GM21529 (cell line): Measurements from ENCODE around the gene HPCAL1.
"Not testable (repeated sequence)": the region's sequence is repeated elsewhere in the genome, so short reads cannot be mapped to it uniquely, and the experiment has no call there.

ENCODE experiments used
- ATAC-seq: cut with Tn5 transposase; IDR thresholded peaks from one replicate; pipeline ENCODE4 v1.9.1; 2021; ENCODE audit not compliant: unreplicated experiment

The HPCAL1 gene

DNA sequence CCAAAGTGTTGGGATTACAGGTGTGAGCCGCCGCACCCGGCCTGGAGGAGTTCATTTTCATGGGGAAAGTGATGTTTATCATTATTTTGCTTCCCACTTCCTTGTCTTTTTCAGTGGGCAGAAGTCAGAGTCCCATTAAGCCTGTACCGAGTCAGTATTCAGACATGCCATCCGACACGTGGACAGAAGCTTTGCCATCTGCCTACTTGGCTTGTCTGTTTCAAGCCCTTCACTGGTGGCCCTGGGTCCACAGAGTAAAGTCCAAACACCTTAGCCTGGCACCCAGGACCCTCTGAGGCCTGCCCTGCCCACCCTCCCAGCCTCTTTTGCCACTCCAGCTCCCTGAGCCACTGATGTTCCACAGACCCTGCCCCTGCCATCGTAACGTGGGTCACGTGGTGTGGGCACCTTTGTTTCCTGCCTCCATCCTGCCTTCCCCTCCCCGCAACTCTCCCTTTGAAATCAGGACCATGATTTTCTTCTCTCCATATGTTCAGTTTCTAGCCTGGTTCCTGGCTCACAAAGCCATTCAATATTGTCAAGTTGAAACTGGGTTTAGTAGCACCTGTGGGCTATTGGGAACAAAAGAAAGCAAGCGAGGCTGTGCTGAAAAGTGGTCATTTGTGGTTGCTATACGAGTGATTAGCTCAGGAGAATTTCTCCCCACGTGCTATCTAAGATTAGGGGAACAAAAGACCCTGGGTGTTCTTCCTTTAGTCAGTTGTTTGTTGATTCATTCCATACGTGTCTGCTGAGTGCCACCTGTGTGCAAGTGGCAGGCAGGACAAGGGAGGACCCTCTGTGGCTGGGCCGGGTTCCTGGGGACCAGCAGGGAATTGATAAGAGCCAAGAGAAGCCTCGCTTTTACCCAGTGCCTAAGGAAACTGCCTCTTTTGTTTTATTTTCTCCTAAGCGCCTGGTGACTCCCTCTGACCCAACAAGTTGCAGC is 150.5 kb downstream of the HPCAL1 start:
- ATAC-seq: no peak

DNA sequence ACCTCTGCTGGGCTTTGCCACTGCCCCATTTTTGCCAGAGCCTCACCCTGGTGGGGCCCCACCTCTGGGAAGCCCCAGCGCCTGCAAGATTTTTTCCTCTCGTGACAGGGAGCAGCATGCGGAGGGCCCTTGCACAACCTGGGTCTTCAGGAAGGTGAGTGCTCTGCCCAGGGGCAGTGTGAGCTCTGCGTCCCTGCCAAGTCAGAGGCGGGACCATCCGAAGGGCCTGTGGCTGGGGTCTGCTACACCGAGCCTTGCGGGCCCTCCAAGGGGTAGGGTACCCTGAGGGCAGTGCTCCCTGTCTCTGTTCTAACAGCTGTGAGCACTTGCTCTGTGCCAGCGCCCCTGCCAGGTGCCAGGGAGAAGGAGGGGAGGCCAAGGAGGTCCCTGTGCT is 151.2 kb downstream of the HPCAL1 start:
- ATAC-seq: no peak

DNA sequence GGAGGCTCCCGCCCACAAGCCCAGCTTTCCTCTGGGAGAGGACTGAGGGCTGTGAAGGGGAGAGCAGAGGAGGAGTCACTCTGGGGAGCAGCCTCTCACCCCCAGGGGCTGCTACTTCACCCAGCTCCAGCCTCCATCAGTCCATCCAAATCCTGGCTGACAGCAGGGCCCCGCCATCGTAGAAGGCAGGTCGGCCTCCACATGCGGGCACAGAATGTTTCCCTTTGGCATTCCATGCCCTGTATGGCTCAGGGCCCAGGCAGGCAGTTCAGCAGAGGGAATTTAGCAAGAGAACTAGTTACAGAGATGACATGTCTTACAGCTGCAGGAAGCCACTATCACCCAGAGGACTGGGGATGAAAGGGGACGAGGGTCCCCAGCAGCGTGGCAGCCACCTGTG is 151.8 kb downstream of the HPCAL1 start:
- no peak for ATAC-seq

DNA sequence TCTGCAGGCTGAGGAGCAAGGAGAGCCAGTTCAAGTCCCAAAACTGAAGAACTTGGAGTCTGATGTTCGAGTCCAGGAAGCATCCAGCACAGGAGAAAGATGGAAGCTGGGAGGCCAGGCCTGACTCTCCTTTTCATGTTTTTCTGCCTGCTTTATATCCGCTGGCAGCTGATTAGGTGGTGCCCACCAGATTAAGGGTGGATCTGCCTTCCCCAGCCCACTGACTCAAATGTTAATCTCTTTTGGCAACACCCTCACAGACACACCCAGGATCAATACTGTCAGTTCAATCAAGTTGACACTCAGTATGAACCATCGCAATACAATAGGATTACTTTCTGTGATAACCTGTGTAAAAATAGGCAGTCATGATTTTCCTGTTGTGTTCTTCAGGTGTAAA is 154.5 kb downstream of the HPCAL1 start:
- ATAC-seq: not testable (repeated sequence)

DNA sequence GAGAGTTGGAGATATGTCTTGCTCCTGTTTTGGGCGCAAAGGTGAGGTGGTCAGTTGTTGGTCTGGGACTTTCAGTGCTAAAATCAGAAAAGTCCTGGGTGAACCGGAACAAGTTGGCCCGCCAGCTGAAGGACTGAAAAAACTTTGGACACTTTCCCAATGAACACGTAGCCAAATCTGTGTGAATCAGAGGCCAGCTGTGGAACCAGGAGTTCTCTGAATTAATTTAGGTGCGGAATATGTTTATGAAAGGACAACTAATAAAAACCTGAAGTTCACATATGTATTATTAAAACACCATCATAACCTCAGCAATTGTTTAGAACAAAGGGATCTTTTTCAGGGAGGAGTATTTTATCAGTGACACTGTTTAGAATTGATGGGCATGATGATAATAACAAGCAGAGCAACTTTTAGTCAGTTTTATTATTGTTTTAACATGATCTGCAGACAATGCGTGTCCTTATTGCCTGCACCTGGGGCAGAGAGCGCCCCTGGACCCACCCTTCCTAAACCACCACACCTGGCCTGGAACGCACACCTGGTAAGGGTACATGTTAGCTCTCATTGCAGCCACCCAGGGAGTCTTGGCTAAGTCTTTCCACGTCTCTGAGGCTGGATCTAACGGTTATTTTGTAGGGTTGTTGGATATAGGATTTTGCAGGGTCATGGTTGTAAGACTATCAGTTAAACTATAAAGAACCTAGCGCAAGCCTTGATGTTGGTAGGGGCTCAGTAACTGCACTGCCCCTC is 155.3 kb downstream of the HPCAL1 start:
- no peak for ATAC-seq

DNA sequence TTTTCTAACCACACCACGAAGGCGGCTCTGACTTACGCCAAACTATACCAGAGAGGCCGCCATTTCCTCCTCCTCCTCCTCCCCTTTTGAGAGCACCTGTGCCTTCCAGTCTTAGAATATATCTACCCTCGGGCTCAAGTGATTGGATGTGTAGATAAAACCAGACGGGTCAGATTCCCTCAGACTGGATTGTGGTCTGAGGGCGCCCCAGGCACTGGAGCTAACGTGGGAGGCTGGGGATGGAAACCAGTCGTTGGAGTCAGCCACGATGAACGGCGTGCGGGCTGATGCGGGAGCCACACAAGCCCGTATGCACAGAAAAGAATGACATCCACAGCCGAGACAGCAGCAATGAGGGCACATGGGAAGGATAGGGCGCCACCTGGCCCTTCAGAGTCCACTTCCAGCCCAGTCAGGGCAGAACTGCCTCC is 157.7 kb downstream of the HPCAL1 start:
- ATAC-seq: no peak

DNA sequence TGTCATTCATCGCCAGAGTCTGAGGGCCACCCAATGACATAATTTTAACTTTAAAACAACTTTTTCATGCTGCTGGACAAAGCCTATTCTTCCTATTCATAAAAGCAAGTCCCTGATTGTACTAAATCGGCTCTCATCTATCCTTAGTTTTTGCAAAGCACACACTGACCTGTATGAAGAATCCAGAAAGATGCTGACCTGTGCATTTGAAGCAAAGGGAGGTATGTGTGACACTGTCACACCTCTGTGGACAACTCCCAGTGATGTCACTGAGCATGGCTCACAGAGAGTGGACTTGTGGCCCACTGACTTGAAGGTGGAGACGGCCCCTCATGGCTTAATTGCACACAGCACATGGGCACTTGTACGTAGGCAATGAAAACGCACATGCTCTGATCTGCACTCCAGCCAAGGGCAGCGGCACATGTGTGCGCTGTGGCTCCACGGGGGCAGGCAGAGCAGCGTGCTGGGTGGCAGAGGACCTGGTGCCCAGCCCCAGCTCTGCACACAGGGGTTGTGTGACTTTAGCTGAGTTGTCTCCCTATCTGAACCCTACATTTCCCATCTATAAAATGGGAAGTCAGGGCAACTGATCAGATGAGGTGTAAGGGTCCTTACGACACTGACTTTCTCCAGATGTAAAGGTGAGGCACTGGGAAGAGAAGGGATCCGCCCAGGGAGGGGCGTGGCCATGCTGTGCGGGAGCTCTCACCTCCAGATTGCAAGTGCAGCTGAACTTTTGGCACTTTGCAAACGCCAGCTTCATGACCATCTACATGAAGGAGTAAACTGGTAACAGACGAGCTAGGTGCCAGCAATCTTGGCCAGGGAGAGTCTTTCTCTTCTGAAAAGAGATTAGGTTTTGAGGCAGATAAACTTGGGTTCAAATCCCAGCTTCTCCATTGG is 159.7 kb downstream of the HPCAL1 start:
- no peak for ATAC-seq

DNA sequence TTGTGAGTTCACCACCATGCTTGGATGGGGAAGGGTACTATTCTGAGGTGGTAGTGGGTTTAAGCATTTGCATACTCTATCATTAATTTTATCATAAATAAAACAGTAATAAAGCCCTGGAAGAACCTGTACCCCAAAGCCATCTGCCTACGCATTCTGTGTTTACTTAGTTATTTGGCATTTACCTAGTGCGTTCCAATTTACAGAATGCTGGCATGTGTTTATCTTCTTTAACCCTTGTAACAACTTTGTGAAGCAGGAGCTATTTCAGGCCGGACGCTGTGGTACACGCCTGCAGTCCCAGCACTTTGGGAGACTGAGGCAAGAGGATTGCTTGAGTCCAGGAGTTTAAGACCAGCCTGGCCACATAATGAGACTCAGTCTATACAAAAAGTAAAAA is 163.2 kb downstream of the HPCAL1 start:
- ATAC-seq: no peak

DNA sequence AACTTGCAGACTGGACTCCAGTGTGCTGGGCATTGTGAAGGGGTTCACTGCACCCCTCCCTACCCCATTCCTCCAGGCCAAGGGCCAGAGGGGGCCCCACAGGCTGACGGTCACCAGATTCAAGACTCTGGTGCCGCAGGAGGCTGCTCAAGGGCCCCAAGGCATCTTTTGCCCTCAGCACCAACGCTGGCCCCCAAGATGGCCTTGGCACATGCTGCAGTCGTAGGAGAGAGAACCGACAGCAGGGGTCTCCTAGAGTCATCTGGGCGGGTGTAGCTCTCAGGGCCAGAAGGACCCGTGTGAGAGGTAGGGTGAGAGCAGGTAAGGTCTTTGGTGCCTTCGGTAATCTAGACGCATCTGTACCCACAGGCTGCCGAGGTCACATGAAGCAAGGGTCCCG is 164.1 kb downstream of the HPCAL1 start:
- no peak for ATAC-seq

DNA sequence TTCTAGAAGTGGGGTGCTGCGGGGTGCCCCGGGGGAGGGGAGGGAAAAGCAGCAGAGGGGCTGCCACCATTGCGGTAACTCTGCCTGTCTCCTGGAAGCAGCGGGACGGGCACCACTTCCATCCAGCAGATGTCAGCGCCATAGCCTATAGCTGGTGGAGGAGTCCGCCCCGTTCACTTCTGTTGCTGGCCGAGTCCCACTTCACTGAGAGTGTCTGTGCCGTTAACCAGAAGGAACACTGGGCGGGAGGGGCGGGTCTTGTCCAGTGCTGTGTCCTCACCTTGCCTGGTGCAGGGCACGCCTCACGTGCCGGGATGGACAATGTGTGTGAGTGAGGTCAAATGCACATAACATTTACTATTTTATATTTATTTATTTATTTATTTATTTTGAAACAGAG is 164.7 kb downstream of the HPCAL1 start:
- no peak for ATAC-seq

DNA sequence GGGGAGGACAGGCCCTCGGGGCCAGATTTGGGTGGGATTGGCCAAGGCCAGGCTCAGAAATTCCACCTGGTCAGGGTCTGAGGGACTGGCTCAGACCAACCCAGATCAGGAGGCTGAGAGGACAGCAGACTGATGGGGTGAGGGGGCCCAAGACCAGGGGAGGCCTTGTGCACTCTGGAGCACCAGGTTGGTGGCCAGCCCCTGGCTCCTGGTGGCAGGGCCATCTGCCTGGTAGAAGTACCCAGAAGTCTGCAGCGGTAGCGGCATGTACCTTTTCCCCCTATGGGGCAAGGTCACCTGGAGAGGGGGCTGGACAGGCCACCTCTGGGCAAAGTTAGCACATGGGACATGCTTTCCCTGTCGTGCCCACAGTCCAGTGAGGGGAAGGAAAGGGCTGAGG is 166.6 kb downstream of the HPCAL1 start:
- no peak for ATAC-seq

DNA sequence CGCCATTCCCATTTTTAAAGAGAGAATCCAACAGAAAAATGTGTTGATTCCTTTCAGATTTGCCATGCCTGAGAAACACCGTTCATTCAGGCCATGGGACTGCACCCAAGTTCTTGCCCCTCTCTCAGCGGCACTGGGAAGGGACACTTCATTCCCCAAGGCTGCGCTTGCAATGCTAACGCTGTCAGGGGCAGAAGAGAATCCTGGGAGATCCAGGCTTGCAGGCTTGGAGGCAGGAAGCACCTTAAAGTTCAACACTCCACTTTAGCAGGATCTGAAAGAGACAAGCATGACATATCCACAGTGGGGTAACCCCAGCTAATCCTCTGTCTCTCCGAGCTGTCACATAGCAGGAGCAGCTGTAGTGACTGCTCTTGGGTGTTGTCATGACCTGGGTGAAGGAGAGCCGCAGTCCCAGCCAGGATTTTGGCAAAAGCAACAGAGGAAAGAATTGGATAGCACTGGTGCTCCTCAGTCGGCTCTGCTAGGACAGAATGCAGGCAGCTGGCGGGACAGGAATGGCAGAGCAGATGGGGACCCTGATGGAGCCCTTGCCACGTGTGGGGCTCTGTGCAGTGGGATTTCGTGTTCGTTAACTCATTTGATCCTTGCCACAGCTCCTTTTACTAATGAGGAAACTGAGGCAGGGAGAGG is 167.4 kb downstream of the HPCAL1 start:
- no peak for ATAC-seq

DNA sequence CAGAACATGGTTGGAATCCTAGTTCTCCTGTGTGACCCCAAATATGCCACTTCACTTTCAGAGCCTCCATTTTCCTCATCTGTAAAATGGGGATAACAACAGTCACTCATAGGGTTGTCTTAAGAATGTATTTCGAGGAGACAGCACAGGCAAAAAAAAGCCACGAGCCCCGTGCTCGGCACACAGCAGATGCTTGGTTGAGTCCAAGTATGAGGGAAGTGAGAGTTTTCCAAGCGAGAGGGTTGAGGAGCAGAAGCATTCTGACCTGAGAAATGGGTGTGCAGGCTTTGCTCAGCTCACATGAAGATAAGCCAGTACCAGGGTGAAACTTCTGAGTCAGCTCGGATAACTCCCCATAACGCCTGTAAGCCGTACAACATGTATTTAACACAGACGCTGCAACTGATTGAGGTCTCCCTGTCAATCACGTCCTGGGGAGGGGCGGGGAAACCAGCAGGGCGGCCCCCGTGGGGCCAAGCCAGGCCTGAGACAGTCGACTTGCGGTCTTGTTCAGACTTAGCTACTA is 168.4 kb downstream of the HPCAL1 start:
- no peak for ATAC-seq

DNA sequence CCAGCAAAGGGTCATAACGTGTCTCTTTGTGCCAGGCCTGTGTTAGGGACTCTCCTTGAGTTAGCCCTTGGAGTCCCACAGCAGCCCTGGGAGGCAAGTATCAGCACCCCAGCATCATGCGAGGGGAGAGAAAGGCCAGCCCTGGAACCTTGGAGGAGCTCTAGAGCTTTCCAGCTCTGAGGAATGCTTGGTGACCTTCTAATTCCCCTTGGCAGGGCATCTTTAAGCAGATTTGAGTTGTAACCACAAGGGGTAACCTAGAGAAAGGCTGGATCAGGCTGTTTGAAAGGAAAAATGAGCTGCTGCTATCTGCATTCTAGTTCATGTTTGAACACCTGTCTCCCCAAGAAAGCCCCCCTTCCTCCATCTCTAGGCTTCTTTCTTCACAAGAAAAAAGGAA is 169.3 kb downstream of the HPCAL1 start:
- no peak for ATAC-seq

DNA sequence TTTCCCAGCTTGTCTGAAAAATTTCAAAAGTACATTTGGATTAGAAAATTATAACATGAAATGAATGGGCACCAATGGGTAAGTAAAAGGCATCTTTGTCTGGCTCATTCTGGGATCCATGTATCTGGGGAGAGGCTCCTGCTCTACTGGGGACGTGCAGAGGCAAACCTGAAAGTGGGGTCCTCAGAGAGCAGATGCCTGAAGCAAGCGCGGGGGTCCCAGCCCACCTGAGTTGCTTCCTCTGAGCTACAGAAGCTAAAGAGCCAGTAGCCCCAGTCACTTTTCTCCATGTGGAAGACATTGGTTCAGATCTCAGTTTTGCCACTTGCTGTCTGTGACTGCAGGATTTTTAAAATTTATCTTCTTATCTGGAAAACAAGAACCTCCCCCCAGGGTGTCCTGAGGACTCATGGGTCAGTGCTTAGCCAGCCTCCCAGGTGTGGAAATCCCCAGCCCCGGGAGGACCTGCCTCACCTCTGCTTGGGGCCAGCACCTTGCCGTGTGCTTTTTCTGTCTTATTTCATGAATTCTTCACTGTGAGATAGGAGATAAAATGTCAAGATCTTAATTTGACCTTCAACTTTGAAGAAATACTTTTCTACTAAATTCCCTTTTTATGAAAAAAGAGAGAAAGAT is 170.5 kb downstream of the HPCAL1 start:
- no peak for ATAC-seq

DNA sequence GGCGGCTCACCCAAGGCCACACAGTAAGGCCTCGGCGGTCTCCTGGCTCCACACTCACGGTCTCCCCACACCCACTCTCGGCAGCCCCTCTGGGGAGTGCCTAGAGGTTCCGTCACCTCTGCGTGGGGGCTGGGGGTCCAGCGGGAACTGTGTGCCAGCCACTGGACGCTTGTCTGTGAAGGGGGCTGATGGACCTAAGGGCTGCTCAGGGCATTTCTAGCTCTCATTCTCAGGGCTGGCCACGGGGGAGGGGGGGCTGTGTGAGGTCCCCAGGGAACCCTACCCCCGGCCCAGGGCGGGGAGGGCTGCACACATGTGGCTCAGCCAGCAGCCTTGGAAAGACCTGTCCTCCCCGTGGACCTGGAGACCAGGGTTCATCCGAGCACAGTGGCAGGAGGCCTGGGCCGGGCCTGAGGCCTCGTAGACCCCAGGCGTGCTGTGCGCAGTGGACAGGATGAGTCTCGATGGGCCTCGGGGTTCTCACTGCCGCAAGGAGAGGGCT is 172.6 kb downstream of the HPCAL1 start:
- no peak for ATAC-seq

DNA sequence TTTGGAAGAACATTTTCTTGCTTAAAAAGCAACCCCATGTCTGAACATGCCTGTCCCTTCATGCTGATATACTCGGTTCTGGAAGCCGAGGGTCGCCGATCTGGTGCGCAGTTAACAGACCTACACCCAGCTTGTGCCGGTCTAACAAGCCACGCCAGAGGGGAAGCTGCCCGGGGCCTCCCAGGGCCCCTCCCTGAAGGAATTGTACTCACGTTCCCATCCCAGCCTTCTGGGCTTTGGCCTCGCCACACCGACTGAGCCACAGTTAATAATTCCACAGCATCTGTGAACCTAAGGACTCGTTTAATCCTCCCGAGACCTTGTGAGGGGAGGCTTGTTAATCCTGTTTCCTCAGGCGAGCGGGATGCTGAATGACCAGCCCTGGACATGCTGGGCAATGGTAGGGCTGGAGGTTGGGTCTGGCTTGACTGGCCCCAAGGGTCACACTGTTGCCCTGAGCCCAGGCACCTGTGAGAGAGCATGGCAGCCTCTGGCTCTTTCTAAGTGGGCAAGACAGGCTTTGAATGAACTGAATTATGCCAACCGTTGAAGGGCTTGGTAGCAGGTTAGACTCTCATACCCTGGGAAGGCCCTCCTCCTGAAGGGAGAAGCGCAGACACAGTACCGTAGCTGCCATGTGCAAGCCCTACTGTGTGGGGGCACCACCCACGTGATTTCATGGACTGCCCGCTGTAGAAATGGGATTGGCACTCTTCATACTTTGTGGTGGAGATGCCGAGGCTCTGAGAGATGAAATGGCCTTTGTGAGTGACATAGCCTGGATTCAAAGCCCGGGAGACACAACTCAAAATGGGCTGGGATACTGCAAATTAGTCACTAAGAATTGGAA is 173.3 kb downstream of the HPCAL1 start:
- ATAC-seq: no peak

DNA sequence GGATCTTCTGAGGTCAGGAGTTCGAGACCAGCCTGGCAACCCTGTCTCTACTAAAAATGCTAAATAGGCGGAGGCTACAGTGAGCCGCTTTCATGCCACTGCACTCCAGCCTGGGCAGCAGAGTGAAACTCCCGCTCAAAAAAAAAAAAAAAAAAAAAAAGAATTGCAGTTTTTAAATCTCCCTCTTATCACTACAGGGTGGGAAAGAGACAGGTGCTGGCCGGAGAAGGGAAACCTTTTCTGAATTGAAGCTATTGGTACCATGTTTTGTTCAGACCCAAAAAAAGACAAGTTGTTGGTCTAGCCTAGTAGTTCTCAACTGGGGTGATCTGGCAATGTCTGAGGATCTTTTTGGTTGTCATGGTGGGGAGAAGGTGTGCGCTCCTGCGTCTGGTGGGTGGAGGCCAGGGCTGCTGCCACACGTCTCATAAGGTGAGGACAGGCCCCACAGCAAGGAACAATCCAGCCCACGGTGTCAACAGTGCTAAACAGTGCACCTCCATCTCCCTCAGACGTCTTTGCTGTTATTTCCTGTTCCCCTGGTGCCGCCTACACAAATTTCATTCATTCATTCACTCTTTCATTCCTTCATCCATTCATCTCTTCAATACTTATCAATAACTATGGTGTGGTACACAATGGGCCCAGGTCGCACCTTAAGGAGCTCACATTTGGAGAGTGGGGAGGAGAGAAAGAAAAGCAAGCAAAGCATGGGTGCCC is 174.2 kb downstream of the HPCAL1 start:
- no peak for ATAC-seq
